Fibroblast of upper back skin (primary cell): Measurements from ENCODE around the gene KANSL1.

Source experiments
- DNase-seq: peaks from one replicate; pipeline ENCODE4 v3.0.0-alpha.2; 2013

KANSL1 gene

GRCh38 chr17:45995627-45996270, 197.5 kb downstream of the KANSL1 start:
- no peak for DNase-seq

- DNase-seq = no peak
These were observed 198.2 kb downstream of the KANSL1 start for GRCh38 chr17:45994987-45995386.

- DNase-seq = no peak
These were observed 199.1 kb downstream of the KANSL1 start for GRCh38 chr17:45993962-45994627.

- no peak for DNase-seq
These were observed 200.3 kb downstream of the KANSL1 start for GRCh38 chr17:45992904-45993303.

- no peak for DNase-seq
These were observed 201.1 kb downstream of the KANSL1 start for GRCh38 chr17:45992175-45992574.

- no peak for DNase-seq
These were observed 201.9 kb downstream of the KANSL1 start for GRCh38 chr17:45991341-45991740.

- DNase-seq = no peak
These were observed 202.3 kb downstream of the KANSL1 start for GRCh38 chr17:45990886-45991285.

- DNase-seq = no peak
These were observed 203.5 kb downstream of the KANSL1 start for GRCh38 chr17:45989759-45990158.

- no peak for DNase-seq
These were observed 205.5 kb downstream of the KANSL1 start for GRCh38 chr17:45987706-45988105.

- no peak for DNase-seq
These were observed 207.2 kb downstream of the KANSL1 start for GRCh38 chr17:45986056-45986455.

GRCh38 chr17:45985447-45985846, 207.8 kb downstream of the KANSL1 start:
- DNase-seq = no peak

GRCh38 chr17:45984368-45984767, 208.9 kb downstream of the KANSL1 start:
- DNase-seq = no peak

- DNase-seq = no peak
These were observed 209.5 kb downstream of the KANSL1 start for GRCh38 chr17:45983614-45984310.

- no peak for DNase-seq
These were observed 210.2 kb downstream of the KANSL1 start for GRCh38 chr17:45982791-45983613.

- DNase-seq = no peak
These were observed 211.9 kb downstream of the KANSL1 start for GRCh38 chr17:45981306-45981705.

- DNase-seq = no peak
These were observed 212.4 kb downstream of the KANSL1 start for GRCh38 chr17:45980855-45981254.
